ENCODE results near the gene EFHC1.

The EFHC1 gene

DNA sequence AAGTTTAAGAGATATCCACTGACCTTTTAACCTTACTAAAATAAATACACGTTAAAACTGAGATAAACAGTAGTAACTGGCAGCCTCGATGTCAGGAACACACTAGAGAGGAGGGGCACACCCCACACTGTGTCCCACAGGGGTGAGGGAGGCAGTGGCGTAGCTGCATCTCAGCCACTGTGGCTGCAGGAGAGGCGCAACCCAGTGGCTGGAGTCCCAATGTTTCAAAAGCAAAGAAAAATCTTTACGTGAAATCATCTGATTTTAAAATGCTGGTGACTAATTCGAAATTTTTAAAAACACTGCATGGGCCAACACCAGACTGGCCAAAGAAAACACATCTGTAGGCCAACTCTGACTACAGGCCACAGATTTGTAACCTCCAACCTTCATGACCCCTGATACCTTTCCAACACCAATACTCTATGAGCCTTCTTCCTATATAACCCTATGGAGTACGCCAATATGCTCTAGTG is 102.0 kb downstream of the EFHC1 start:
- Histone ChIP-seq H3K27ac (no peak overlapping the region), H3K4me3 (ENCODE audit: low read depth in 1 of 2, low read length in 1 of 2) (no peak overlapping the region), H3K27me3 (no peaks in the 10 kb centered on the region), H3K9me3 (no peaks in the 10 kb centered on the region), H3K36me3 (peaks cover 6% of the 10 kb centered on the region), H3K4me1 (ENCODE audit: control insufficient read depth in 1 of 2, insufficient read depth in 1 of 2, low read depth in 1 of 2, low read length in 1 of 2) (no peaks in the 10 kb centered on the region)
- TF ChIP-seq, protein P1, sequence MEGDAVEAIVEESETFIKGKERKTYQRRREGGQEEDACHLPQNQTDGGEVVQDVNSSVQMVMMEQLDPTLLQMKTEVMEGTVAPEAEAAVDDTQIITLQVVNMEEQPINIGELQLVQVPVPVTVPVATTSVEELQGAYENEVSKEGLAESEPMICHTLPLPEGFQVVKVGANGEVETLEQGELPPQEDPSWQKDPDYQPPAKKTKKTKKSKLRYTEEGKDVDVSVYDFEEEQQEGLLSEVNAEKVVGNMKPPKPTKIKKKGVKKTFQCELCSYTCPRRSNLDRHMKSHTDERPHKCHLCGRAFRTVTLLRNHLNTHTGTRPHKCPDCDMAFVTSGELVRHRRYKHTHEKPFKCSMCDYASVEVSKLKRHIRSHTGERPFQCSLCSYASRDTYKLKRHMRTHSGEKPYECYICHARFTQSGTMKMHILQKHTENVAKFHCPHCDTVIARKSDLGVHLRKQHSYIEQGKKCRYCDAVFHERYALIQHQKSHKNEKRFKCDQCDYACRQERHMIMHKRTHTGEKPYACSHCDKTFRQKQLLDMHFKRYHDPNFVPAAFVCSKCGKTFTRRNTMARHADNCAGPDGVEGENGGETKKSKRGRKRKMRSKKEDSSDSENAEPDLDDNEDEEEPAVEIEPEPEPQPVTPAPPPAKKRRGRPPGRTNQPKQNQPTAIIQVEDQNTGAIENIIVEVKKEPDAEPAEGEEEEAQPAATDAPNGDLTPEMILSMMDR (IDR thresholded peaks at IDR 0.05) = no peak

DNA sequence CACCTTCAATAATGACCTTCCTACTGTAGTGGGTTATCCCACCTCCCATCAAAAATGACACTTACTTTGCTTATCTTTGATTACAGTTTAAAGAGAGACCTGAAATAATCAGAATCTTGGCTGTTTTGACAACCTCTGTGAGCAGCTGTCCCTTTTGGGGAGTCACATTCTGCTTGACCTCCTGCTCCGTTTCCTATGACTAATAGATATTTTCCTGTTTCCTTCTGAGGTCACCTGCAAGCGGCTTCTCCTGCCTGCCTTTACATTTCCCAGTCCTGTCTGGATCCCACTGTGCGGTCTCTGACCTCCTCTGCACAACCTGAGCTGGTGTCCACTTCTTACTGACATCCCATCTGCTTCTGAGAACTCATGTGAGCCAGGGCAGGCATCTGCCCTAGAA is 102.5 kb downstream of the EFHC1 start:
- Histone ChIP-seq H3K27ac (no peak overlapping the region), H3K4me1 (ENCODE audit: control insufficient read depth in 1 of 2, insufficient read depth in 1 of 2, low read depth in 1 of 2, low read length in 1 of 2) (no peaks in the 10 kb centered on the region)
- TF ChIP-seq, protein P1 (IDR thresholded peaks at IDR 0.05) = no peak

DNA sequence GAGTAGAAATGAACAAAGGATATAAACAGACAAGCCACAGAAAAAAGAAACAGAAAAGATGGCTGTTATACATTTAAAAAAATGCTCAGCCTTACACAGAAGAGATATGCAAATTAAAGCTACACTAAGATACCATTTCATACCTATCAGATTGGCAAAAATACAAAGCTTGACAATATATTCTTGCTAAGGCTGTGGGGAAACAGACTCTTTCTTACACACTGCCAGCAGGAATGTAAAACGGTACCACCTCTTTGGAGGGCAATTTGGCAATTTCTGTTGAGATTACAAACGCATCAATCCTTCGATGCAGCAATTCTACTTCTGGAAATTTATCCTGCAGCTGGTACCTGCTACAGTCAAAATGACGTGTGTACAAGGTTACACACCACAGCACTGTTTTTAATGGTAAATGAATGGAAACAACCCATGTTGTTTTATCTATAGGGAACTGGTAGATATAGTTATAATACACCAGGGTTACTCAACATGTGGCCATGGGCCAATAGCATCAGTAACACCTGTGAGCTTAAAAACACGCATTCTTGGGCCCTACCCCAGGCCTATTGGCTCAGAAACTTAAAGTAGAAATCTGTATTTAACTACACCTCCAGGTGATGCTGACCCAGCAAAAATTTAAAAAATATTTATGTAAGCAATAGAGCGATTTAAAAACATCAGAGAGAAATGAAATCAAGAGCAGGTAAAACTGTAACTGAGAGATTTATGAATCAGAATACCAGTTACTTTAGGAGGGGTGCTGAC is 103.4 kb downstream of the EFHC1 start:
- Histone ChIP-seq H3K27ac (no peak overlapping the region), H3K27me3 (no peaks in the 10 kb centered on the region), H3K36me3 (no peaks in the 10 kb centered on the region), H3K9me3 (no peaks in the 10 kb centered on the region), H3K4me1 (ENCODE audit: control insufficient read depth in 1 of 2, insufficient read depth in 1 of 2, low read depth in 1 of 2, low read length in 1 of 2) (no peaks in the 10 kb centered on the region), H3K4me3 (ENCODE audit: low read depth in 1 of 2, low read length in 1 of 2) (no peak overlapping the region)
- TF ChIP-seq, protein P1 (IDR thresholded peaks at IDR 0.05) = no peak

More for the DNA sequence above, 102.5 kb downstream of the EFHC1 start:
- no peaks in the 10 kb centered on the region for H3K9me3 ChIP-seq
- peaks cover 3% of the 10 kb centered on the region for H3K36me3 ChIP-seq
- no peaks in the 10 kb centered on the region for H3K27me3 ChIP-seq
- no peak overlapping the region for H3K4me3 ChIP-seq (ENCODE audit: low read depth in 1 of 2, low read length in 1 of 2)

DNA sequence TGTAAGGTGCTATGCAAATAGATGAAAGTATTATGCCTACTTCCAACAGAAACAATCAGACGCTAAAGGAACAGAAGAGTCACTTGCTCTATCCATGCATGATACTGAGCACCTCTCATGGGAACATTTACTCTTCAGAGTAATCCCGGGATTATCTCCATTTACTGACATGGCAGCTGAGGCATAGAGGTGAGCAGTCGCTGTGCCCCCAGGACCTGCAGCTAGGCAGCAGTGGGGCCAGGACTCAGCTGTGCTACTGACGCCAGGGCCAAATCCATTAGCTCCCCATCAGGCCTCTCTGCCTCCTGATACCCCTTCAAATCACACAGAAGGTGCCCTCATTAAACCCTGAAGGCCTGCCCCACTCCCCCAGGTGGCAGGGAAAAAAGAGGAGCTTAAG is 104.8 kb downstream of the EFHC1 start:
- TF ChIP-seq, protein P1 (IDR thresholded peaks at IDR 0.05) = no peak
- Histone ChIP-seq H3K4me1 (ENCODE audit: control insufficient read depth in 1 of 2, insufficient read depth in 1 of 2, low read depth in 1 of 2, low read length in 1 of 2) (no peaks in the 10 kb centered on the region), H3K36me3 (no peaks in the 10 kb centered on the region), H3K27ac (no peak overlapping the region), H3K9me3 (no peaks in the 10 kb centered on the region), H3K27me3 (no peaks in the 10 kb centered on the region), H3K4me3 (ENCODE audit: low read depth in 1 of 2, low read length in 1 of 2) (no peak overlapping the region)

DNA sequence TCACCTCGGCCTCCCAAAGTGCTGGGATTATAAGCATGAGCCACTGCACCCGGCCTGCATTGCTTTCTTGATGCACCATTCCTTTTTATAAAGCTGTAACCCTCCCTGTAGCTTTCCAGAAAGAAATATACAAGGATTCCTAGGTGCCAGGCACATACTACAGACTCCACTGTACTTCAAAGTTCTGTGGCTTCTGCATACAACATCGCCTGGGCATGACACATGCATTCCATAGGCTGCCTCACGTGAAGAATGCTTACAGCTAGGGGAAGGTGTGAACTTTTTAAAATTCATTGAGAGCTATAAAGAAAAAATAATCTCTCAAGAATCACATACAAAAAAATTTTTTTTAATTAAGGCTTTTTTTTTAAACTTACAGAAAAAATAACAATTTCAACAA is 106.5 kb downstream of the EFHC1 start:
- Histone ChIP-seq H3K27me3 (no peaks in the 10 kb centered on the region), H3K4me3 (ENCODE audit: low read depth in 1 of 2, low read length in 1 of 2) (no peak overlapping the region), H3K36me3 (no peaks in the 10 kb centered on the region)

More for the DNA sequence above, 106.5 kb downstream of the EFHC1 start:
- TF ChIP-seq, protein P1 (IDR thresholded peaks at IDR 0.05) = no peak
- H3K27ac ChIP-seq = no peak overlapping the region
- no peaks in the 10 kb centered on the region for H3K9me3 ChIP-seq
- no peaks in the 10 kb centered on the region for H3K4me1 ChIP-seq (ENCODE audit: control insufficient read depth in 1 of 2, insufficient read depth in 1 of 2, low read depth in 1 of 2, low read length in 1 of 2)
